ENCODE measurements around the gene STX18.

STX18 gene

GRCh38 chr4:4461178-4461577 is 80.7 kb downstream of the STX18 start:
- no peak for DNase-seq (ENCODE audit: extremely low read depth, insufficient read length)
- H3K27me3 ChIP-seq (replicated peaks; ENCODE audit: control insufficient read depth, insufficient read depth, low read length), result no peaks in the 10 kb centered on the region
- H3K4me3 ChIP-seq (replicated peaks; ENCODE audit: low read depth, low read length), result no peak overlapping the region
- H3K36me3 ChIP-seq (ENCODE audit: control insufficient read depth, insufficient read depth, low read length), result peaks cover 9% of the 10 kb centered on the region
- no peak for TF ChIP-seq CTCF (IDR thresholded peaks at IDR 0.05; ENCODE audit: insufficient read depth, low read length, poor library complexity, severe bottlenecking)

- H3K4me3 ChIP-seq (replicated peaks; ENCODE audit: low read depth, low read length), result no peak overlapping the region
- TF ChIP-seq CTCF (IDR thresholded peaks at IDR 0.05; ENCODE audit: insufficient read depth, low read length, poor library complexity, severe bottlenecking), result no peak
- DNase-seq (ENCODE audit: extremely low read depth, insufficient read length), result no peak
- no peaks in the 10 kb centered on the region for H3K27me3 ChIP-seq (replicated peaks; ENCODE audit: control insufficient read depth, insufficient read depth, low read length)
- peaks cover 9% of the 10 kb centered on the region for H3K36me3 ChIP-seq (ENCODE audit: control insufficient read depth, insufficient read depth, low read length)
These were observed 81.1 kb downstream of the STX18 start for GRCh38 chr4:4460759-4461158.

GRCh38 chr4:4459181-4459580 is 82.7 kb downstream of the STX18 start:
- DNase-seq (ENCODE audit: extremely low read depth, insufficient read length), result no peak
- no peak for TF ChIP-seq CTCF (IDR thresholded peaks at IDR 0.05; ENCODE audit: insufficient read depth, low read length, poor library complexity, severe bottlenecking)
- Histone ChIP-seq H3K4me3 (replicated peaks; ENCODE audit: low read depth, low read length) (no peak overlapping the region), H3K27me3 (replicated peaks; ENCODE audit: control insufficient read depth, insufficient read depth, low read length) (no peaks in the 10 kb centered on the region), H3K36me3 (ENCODE audit: control insufficient read depth, insufficient read depth, low read length) (peaks cover 11% of the 10 kb centered on the region)

GRCh38 chr4:4457803-4458553 is 83.9 kb downstream of the STX18 start:
- no peak for DNase-seq (ENCODE audit: extremely low read depth, insufficient read length)
- no peak for TF ChIP-seq CTCF (IDR thresholded peaks at IDR 0.05; ENCODE audit: insufficient read depth, low read length, poor library complexity, severe bottlenecking)
- Histone ChIP-seq H3K4me3 (replicated peaks; ENCODE audit: low read depth, low read length) (no peak overlapping the region), H3K36me3 (ENCODE audit: control insufficient read depth, insufficient read depth, low read length) (peaks cover 16% of the 10 kb centered on the region), H3K27me3 (replicated peaks; ENCODE audit: control insufficient read depth, insufficient read depth, low read length) (no peaks in the 10 kb centered on the region)

GRCh38 chr4:4456816-4457578 is 84.9 kb downstream of the STX18 start:
- no peak for TF ChIP-seq CTCF (IDR thresholded peaks at IDR 0.05; ENCODE audit: insufficient read depth, low read length, poor library complexity, severe bottlenecking)
- no peak for DNase-seq (ENCODE audit: extremely low read depth, insufficient read length)
- Histone ChIP-seq H3K27me3 (replicated peaks; ENCODE audit: control insufficient read depth, insufficient read depth, low read length) (no peaks in the 10 kb centered on the region), H3K4me3 (replicated peaks; ENCODE audit: low read depth, low read length) (no peak overlapping the region), H3K36me3 (ENCODE audit: control insufficient read depth, insufficient read depth, low read length) (peaks cover 16% of the 10 kb centered on the region)
